K562 (cell line): ENCODE results near the gene SEPTIN12. TPM values are rescaled to one million over a fixed set of nuclear protein-coding genes. Genes with fewer than 3 reads are reported as not detected.

ENCODE experiments used
- ATF7 ChIP-seq: fragments of 450-650 bp; IDR thresholded peaks from 2 replicates; pipeline ENCODE4 v1.7.1; 2014; ENCODE audit warnings: mild to moderate bottlenecking, moderate library complexity
- BDP1 ChIP-seq: IDR thresholded peaks from 3 replicates; pipeline ENCODE4 v1.6.1; 2011; ENCODE audit not compliant: insufficient read length, insufficient read depth
- CHD2 ChIP-seq: IDR thresholded peaks from 2 replicates; pipeline ENCODE4 v1.6.1; 2011; ENCODE audit warnings: low read depth, low read length
- FOXM1 ChIP-seq, 2 experiments: fragments of 450-650 bp in 1 of 2; sonication (generic) in 1 of 2; formaldehyde crosslinking in 1 of 2; IDR thresholded peaks; 2 replicates each; pipeline versions ENCODE4 v1.6.1 to v1.9.0; 2017 to 2022; ENCODE audit warnings: low read depth in 2 of 2, mild to moderate bottlenecking in 2 of 2, missing genetic modification reagents in 1 of 2, moderate library complexity in 1 of 2
- HDAC8 ChIP-seq: fragments of 450-650 bp; IDR thresholded peaks from 2 replicates; pipeline ENCODE4 v1.6.1; 2016; ENCODE audit warnings: mild to moderate bottlenecking, missing genetic modification characterization, moderate library complexity, missing compliant biosample characterization
- IRF2 ChIP-seq: sonication (generic); formaldehyde crosslinking; IDR thresholded peaks from 2 replicates; pipeline ENCODE4 v1.8.1; 2022; ENCODE audit warnings: mild to moderate bottlenecking, missing genetic modification reagents
- NEUROD1 ChIP-seq: fragments of 150-350 bp; IDR thresholded peaks from 2 replicates; pipeline ENCODE4 v1.6.1; 2014; ENCODE audit warnings: borderline replicate concordance, low read length, low read depth; ENCODE audit not compliant: partially characterized antibody
- NFXL1 ChIP-seq: fragments of 450-650 bp; formaldehyde crosslinking; IDR thresholded peaks from 2 replicates; pipeline ENCODE4 v1.4.0; 2021; ENCODE audit warnings: mild to moderate bottlenecking
- NFYB ChIP-seq: IDR thresholded peaks from 2 replicates; pipeline ENCODE4 v1.6.1; 2011; ENCODE audit warnings: mild to moderate bottlenecking, moderate library complexity; ENCODE audit not compliant: insufficient read length; ENCODE audit errors: extremely low read depth
- POLR2A ChIP-seq: fragments of 450-650 bp; conservative IDR thresholded peaks from 2 replicates; pipeline ENCODE4 v1.6.1; 2016
- RBM15 ChIP-seq: fragments of 200-400 bp; formaldehyde crosslinking; IDR thresholded peaks from 2 replicates; pipeline ENCODE4 v1.6.1; 2018; ENCODE audit warnings: mild to moderate bottlenecking, low read length, moderate library complexity; ENCODE audit not compliant: insufficient read depth
- SP2 ChIP-seq: IDR thresholded peaks from 2 replicates; pipeline ENCODE4 v1.6.1; 2011; ENCODE audit warnings: mild to moderate bottlenecking, low read depth, low read length, moderate library complexity; ENCODE audit not compliant: poor library complexity, severe bottlenecking; ENCODE audit errors: extremely low read depth
- TEAD1 ChIP-seq, 2 experiments: fragments of 450-650 bp in 1 of 2; sonication (generic) in 1 of 2; formaldehyde crosslinking; IDR thresholded peaks; 2 replicates each; pipeline versions ENCODE4 v1.4.0 to v1.8.0; 2020 to 2022; ENCODE audit warnings: mild to moderate bottlenecking in 2 of 2, missing genetic modification reagents in 1 of 2
- YY1 ChIP-seq, 3 experiments: IDR thresholded peaks; 2 replicates each; pipeline ENCODE4 v1.6.1; 2011; ENCODE audit warnings: low read length in 2 of 3, mild to moderate bottlenecking in 2 of 3, moderate library complexity in 2 of 3, borderline replicate concordance in 1 of 3, control low read depth in 1 of 3, low read depth in 1 of 3; ENCODE audit not compliant: insufficient read depth in 3 of 3, insufficient replicate concordance in 2 of 3, control insufficient read depth in 1 of 3, insufficient read length in 1 of 3; ENCODE audit errors: extremely low read depth in 1 of 3
- ZBTB1 ChIP-seq: sonication (generic); formaldehyde crosslinking; IDR thresholded peaks from 2 replicates; pipeline ENCODE4 v1.8.1; 2023; ENCODE audit warnings: missing genetic modification reagents, low read depth, mild to moderate bottlenecking, borderline replicate concordance
- ZKSCAN3 ChIP-seq: fragments of 250-450 bp; sonication (Bioruptor Pico); IDR thresholded peaks from 2 replicates; pipeline ENCODE4 v1.4.0; 2020
- ZNF217 ChIP-seq: sonication (generic); formaldehyde crosslinking; IDR thresholded peaks from 2 replicates; pipeline ENCODE4 v1.8.0; 2022; ENCODE audit warnings: mild to moderate bottlenecking, missing genetic modification reagents
- polyA plus RNA-seq, 8 experiments: library from polyadenylated mRNA; depleted of rRNA in 4 of 8; stranded (reverse) in 5 of 8; unstranded in 3 of 8; fragments of >200 nt; fragmentation: Nextera tagmentation in 2 of 8; fragmentation: Illumina TruSeq in 1 of 8; extraction: Ambion mirVana in 2 of 8; extraction: Trizol in 1 of 8; gene quantifications; 2 replicates each; pipeline versions ENCODE4 v1.2.1 to v1.2.3, GENCODE V29; 2011 to 2014; ENCODE audit warnings: inconsistent platforms in 1 of 8, missing spikeins in 1 of 8
- total RNA-seq, 7 experiments: library from RNA; depleted of rRNA in 6 of 7; stranded (reverse); fragments of >200 nt in 6 of 7; fragmentation: Illumina TruSeq in 2 of 7; extraction: Trizol in 2 of 7; gene quantifications; 2 replicates each; pipeline versions ENCODE4 v1.2.1 to v1.2.3, GENCODE V29; 2011 to 2021; ENCODE audit warnings: low replicate concordance in 1 of 7
- TF ChIP-seq, protein P1 (sequence below): sonication (generic); formaldehyde crosslinking; IDR thresholded peaks from 2 replicates; pipeline ENCODE4 v1.8.0; 2022; ENCODE audit warnings: mild to moderate bottlenecking, missing genetic modification reagents
- TF ChIP-seq, protein P2 (sequence below): fragments of 250-450 bp; sonication (Bioruptor Pico); IDR thresholded peaks from 2 replicates; pipeline ENCODE4 v1.4.0; 2020; ENCODE audit warnings: mild to moderate bottlenecking

SEPTIN12 gene
- total and polyA plus RNA-seq, 9 of the 15 experiments (the other 6 are each of a cell fraction or from before 2014, with no cell fraction given), result not detected

DNA sequence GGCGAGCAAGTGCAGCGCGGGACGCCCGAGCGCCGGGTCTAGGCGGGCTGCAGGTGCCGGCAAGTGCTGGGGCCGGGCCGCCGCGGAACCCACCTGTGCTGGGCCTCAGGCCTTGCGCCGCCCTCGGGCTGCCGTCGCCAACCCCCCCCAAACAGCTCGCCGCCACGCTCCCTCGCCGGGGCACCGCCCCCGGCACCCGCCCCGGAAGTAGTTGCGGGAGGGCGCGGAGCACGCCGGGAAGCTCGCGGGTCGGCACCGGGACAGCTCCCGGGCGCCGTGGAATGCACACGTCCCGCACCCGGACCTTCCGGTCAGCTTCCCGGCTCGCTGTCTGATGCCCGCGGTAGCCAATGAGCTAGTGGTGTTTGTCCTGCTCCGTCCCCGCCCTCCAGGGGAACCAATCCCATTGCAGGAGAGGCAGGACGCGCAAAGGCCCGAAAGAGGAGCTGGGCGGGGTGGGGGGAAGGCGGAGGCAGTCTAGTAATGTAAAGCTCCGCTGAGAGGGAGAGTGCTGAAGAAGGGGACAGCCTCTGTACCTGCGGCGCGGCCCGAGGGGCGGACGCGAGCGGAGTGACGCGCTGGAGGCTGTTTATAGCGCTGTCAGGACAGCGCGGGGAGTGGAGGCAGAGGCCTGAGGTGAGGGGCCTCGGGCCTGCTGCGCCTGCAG is 53.9 kb downstream of the SEPTIN12 start, which contains the start of the genes ANKS3 and DNAAF8 (continued):
- TF ChIP-seq CHD2, result peak; percentile 43; the same call in 1 of the 2 replicates
- no peak for TF ChIP-seq IRF2 (CRISPR knock-in tag)
- TF ChIP-seq RBM15, result no peak
- peak; percentile 83 to 98; a peak in 3 of 4 replicates for TF ChIP-seq TEAD1 (CRISPR knock-in tag; IDR thresholded peaks at IDR 0.05)
- TF ChIP-seq NEUROD1, result peak; percentile 71
- no peak for TF ChIP-seq NFXL1
- TF ChIP-seq ZNF217 (CRISPR knock-in tag), result no peak
- TF ChIP-seq ZKSCAN3 (CRISPR knock-in tag), result no peak
- peak; percentile 50; the same call in 1 of the 2 replicates for TF ChIP-seq ZBTB1 (CRISPR knock-in tag)
- TF ChIP-seq BDP1, result no peak
- peak; percentile 79 for TF ChIP-seq ATF7
- TF ChIP-seq NFYB, result peak; percentile 65
- TF ChIP-seq, protein P1, sequence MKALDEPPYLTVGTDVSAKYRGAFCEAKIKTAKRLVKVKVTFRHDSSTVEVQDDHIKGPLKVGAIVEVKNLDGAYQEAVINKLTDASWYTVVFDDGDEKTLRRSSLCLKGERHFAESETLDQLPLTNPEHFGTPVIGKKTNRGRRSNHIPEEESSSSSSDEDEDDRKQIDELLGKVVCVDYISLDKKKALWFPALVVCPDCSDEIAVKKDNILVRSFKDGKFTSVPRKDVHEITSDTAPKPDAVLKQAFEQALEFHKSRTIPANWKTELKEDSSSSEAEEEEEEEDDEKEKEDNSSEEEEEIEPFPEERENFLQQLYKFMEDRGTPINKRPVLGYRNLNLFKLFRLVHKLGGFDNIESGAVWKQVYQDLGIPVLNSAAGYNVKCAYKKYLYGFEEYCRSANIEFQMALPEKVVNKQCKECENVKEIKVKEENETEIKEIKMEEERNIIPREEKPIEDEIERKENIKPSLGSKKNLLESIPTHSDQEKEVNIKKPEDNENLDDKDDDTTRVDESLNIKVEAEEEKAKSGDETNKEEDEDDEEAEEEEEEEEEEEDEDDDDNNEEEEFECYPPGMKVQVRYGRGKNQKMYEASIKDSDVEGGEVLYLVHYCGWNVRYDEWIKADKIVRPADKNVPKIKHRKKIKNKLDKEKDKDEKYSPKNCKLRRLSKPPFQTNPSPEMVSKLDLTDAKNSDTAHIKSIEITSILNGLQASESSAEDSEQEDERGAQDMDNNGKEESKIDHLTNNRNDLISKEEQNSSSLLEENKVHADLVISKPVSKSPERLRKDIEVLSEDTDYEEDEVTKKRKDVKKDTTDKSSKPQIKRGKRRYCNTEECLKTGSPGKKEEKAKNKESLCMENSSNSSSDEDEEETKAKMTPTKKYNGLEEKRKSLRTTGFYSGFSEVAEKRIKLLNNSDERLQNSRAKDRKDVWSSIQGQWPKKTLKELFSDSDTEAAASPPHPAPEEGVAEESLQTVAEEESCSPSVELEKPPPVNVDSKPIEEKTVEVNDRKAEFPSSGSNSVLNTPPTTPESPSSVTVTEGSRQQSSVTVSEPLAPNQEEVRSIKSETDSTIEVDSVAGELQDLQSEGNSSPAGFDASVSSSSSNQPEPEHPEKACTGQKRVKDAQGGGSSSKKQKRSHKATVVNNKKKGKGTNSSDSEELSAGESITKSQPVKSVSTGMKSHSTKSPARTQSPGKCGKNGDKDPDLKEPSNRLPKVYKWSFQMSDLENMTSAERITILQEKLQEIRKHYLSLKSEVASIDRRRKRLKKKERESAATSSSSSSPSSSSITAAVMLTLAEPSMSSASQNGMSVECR (CRISPR knock-in tag), result peak; percentile 96
- peak; percentile 67 for TF ChIP-seq POLR2A
- peak; percentile 67 for TF ChIP-seq SP2
- TF ChIP-seq, protein P2, sequence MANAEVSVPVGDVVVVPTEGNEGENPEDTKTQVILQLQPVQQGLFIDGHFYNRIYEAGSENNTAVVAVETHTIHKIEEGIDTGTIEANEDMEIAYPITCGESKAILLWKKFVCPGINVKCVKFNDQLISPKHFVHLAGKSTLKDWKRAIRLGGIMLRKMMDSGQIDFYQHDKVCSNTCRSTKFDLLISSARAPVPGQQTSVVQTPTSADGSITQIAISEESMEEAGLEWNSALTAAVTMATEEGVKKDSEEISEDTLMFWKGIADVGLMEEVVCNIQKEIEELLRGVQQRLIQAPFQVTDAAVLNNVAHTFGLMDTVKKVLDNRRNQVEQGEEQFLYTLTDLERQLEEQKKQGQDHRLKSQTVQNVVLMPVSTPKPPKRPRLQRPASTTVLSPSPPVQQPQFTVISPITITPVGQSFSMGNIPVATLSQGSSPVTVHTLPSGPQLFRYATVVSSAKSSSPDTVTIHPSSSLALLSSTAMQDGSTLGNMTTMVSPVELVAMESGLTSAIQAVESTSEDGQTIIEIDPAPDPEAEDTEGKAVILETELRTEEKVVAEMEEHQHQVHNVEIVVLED (CRISPR knock-in tag), result peak; percentile 74
- TF ChIP-seq FOXM1 (IDR thresholded peaks at IDR 0.05; ENCODE audit: low read depth), result no peak
- TF ChIP-seq FOXM1 (CRISPR knock-in tag; IDR thresholded peaks at IDR 0.05; ENCODE audit: low read depth), result peak; percentile 75; the same call in 1 of the 2 replicates
- peak in 1 of 3 experiments; percentile 41 for TF ChIP-seq YY1 (IDR thresholded peaks at IDR 0.05; ENCODE audit: borderline replicate concordance in 1 of 3, control insufficient read depth in 1 of 3, extremely low read depth in 1 of 3, insufficient read depth in 3 of 3, insufficient read length in 1 of 3, insufficient replicate concordance in 2 of 3, low read depth in 1 of 3, low read length in 2 of 3)
- TF ChIP-seq HDAC8 (tag), result 0 out of 2 replicates have a peak, but pooled peaks have one; percentile 33
